OCI-LY1 (cell line): ENCODE results near the gene FANK1.

Experiments used
- CTCF ChIP-seq: fragments of 200-600 bp; sonication (generic), shearing (Covaris generic); IDR thresholded peaks from 2 replicates; pipeline ENCODE4 v1.5.1; 2017; ENCODE audit warnings: mild to moderate bottlenecking, antibody characterized with exemption, low read length, moderate library complexity, mixed read lengths
- EZH2 ChIP-seq: fragments of 200-600 bp; sonication (generic), shearing (Covaris generic); IDR thresholded peaks from 2 replicates; pipeline ENCODE4 v1.8.0; 2017; ENCODE audit warnings: borderline replicate concordance, mixed run types, mild to moderate bottlenecking, antibody characterized with exemption, low read length, moderate library complexity, mixed read lengths

- TF ChIP-seq CTCF (peak; percentile 56), EZH2 (no peak)
Measured at GRCh38 chr10:125976960-125977605, 80.7 kb downstream of the FANK1 start.
